ELF-1 (cell line): ENCODE results near the gene THRSP.
"Not testable (repeated sequence)": the region's sequence is repeated elsewhere in the genome, so short reads cannot be mapped to it uniquely, and the experiment has no call there.

Experiments used
- DNase-seq: peaks from one replicate; pipeline ENCODE4 v3.0.0-alpha.2; 2016; ENCODE audit warnings: low read depth, low spot score

THRSP gene

DNA sequence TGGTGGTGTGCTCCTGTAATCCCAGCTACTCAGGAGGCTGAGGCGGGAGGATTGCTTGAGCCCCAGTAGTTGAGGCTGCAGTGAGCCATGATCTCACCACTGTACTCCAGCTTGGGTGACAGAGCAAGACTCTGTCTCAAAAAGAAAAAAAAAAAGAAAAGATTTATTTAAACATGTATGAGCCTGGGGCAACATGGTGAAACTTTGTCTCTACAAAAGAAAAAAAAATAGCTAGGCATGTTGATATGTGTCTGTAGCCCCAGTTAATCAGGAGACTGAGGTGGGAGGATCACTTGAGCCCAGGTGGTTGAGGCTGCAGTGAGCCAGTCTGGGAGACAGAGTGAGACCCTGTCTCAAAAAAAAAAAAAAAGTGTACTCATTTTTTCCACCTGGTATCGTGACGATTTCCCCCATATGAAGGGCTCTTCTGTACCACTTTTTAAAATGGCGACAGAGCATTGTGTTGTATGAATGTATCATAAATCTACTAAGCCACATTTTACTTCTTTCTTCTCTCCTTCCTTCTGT, 24.2 kb upstream of the THRSP start:
- no peak for DNase-seq

- DNase-seq: peak; percentile 56
Observed at GRCh38 chr11:78039919-78040671, 23.6 kb upstream of the THRSP start.

DNA sequence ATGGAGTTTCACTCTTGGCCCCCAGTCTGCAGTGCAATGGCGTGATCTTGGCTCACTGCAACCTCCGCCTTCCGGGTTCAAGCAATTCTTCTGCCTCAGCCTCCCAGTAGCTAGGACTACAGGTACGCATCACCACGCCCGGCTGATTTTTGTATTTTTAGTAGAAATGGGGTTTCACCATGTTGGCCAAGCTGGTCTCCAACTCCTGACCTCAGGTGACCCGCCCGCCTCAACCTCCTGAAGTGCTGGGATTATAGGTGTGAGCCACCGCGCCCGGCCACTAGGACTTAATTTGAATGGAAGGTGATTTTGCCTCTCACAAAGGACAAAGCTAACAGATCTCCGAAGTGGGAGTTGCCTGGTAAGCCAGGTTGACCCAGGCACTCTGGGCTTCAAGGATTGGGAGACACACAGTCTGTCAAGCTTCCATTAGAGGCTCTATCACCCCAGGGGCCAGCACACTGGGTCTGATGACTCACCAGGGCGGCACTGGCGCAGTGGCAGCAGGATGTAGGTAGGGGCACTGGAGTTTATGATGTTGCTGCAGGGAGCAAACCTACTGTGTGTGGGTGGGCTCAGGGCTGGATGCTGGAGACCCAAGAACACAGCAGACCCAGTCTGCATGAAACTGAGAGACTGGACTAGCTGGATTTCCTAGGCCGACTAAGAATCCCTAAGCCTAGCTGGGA, 22.8 kb upstream of the THRSP start:
- peak; percentile 55 for DNase-seq

DNA sequence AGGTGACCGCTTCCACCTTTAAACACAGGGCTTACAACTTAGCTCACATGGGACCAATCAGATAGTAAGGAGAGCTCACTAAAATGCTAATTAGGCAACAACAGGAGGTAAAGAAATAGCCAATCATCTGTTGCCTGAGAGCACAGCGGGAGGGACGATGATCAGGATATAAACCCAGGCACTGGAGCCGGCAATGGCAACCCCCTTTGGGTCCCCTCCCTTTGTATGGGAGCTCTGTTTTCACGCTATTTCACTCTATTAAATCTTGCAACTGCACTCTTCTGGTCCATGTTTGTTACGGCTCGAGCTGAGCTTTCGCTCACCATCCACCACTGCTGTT, 22.3 kb upstream of the THRSP start:
- peak; percentile 27 for DNase-seq

GRCh38 chr11:78041843-78042440, 21.7 kb upstream of the THRSP start:
- DNase-seq: no peak

GRCh38 chr11:78044706-78045105, 19.0 kb upstream of the THRSP start:
- DNase-seq: no peak

- DNase-seq: peak; percentile 83
Observed at GRCh38 chr11:78045851-78046485, 17.7 kb upstream of the THRSP start.

DNA sequence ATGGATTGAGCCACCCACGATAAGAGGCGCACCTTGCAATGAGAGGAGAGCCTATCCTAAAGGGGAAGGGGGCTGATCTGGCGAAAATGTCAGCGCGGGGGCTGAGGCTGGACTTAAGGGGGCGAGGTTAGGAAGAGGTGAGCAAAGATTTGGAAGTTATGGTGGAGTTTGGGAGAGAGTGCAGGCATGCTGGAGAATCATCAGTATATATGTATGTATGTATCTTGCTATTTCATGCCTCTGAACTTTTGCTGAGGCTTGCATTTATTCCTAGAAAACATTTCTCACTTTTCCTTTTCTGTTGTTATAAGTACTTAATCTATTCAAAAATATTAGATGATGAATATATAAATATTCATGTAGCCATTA, 17.2 kb upstream of the THRSP start:
- DNase-seq: no peak

DNA sequence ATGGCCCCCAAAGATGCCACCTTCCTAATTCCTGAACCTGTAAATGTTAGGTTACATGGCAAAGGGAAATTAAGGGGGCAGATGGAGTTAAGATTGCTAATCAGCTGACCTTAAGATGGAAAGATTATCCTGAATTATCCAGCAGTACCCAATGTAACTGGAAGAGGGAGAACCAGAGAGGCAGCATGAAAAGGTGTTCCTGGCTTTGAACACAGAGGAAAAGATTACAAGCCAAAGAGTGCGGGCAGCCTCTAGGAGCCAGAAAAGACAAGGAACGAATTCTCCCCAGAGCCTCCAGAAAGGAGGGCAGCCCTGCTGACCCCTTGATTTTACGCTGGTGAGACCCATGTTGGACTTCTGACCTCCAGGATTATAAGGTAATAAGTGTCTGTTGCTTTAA, 15.1 kb upstream of the THRSP start:
- no peak for DNase-seq

GRCh38 chr11:78049348-78049747, 14.3 kb upstream of the THRSP start:
- DNase-seq: no peak

GRCh38 chr11:78050964-78051831, 12.5 kb upstream of the THRSP start:
- DNase-seq: peak; percentile 44

DNA sequence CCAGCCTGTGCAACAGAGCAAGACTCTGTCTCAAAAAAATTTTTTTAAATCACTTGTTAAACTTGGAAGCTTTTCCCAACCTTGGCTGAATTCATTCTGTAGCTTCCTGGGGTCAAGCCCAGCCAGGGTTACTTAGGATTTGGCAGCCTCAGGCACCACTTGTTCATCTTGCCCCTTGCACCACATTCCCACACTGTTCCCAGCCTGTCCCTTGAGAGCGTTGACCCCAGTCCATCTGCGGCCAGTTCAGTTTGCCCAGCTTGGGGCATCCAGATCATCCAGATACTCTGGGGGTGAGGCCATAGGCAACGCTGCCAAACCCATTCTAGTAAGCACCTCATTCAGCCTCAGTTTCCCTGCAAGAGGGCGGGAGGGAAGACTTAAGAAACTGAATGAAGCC, 8.7 kb upstream of the THRSP start:
- DNase-seq: no peak

- no peak for DNase-seq
Observed at GRCh38 chr11:78056093-78056492, 7.6 kb upstream of the THRSP start.

- DNase-seq: no peak
Observed at GRCh38 chr11:78057462-78058055, 6.1 kb upstream of the THRSP start.

- DNase-seq: not testable (repeated sequence)
Observed at GRCh38 chr11:78059749-78060328, 3.8 kb upstream of the THRSP start.

DNA sequence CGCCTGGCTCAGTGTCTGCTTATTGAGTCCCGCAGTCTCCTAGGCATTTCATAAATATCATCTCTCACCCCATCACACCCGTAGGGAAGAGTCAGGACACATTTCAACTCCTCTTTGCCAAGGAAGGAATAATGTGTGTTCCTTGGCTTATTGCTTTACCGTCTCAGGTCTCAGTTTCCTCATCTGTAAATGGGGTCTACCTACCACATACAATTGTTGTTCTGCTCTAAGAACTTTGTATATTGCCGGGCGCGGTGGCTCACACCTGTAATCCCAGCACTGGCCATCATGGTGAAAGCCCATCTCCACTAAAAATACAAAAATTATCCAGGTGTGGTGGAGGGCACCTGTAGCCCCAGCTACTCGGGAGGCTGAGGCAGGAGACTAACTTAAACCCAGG, 3.1 kb upstream of the THRSP start:
- no peak for DNase-seq

DNA sequence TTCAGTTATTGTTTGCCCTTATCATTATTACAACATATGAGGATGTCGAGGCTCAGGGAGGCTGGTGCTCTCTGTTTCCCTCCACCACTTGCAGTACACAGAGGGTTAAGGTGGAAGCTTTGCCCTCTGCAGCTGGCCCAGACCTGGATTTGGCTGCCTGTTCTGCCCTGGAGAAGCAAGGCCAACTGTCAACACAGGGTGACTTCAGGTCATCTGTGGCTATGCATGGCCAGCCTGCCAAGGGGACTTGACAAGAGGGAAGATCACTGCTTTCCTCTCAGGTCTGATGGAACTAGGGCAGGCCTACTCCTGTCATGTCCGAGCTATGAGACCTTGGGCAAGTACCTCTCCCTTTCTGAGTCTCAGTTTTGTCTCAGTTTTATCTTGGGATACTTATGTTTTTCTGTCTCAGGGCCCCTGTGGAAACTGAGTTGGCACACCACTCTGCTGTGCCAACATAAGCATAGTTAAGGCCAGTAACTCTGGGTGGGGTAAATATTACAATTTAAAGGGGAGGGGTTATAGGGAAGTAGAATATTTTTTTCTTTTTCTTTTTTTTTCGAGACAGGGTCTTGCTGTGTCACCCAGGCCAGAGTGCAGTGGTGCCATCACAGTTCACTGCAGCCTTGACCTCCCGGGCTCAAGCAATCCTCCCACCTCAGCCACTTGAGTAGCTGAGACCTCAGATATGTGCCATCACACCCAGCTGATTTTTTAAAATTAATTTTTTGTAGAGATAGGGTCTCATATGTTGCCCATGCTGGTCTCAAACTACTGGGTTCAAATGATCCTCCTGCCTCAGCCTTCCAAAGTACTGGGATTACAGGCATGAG, 2.4 kb upstream of the THRSP start:
- DNase-seq: no peak

DNA sequence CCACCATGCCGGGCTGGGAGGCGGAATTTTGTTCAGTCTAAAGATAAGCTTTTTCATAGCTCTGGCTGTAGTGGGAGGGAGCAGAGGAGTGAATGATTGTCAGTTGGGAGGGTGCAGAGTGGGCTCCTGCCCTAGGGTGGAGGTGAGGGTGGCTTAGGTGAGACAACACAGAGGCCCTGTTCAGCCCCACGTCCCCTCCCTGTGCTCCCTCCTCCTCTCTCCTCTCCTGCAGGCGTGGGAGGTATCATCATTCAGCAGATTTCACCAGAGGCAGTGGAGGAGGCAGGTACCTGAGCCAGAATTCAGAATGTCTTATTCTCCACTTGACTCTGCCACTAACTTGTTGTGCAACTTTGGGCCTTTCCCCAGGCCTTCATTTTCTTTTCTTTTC, 1.7 kb upstream of the THRSP start:
- DNase-seq: no peak

- DNase-seq: no peak
Observed at GRCh38 chr11:78062671-78063070, 990 bp upstream of the THRSP start.

DNA sequence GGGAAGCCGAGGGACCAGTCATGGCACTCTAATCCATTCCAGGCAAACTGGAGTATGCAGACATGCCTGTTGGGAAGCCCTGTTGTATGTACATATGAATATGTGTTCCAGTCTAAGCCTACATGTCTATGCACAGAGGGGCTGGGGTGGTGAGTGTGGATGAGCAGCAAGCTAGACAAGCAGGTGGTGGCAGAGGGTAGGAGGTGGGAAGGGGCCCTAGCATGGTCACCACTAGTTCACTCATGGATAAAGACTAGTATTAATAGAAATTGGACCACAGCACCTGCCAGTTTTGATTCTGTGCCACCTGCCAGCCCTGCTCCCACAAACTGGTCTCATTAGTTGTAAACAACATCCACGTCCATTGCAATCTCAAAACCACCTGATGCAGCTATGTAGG, 1.5 kb downstream of the THRSP start:
- DNase-seq: no peak
